Testis (tissue), 2 donors: ENCODE measurements around the gene TLN1.

Source experiments
- CTCF ChIP-seq, 3 experiments: fragments of 450-650 bp in 2 of 3; fragments of 200-600 bp in 1 of 3; sonication (generic) in 1 of 3; IDR thresholded peaks; one replicate each; pipeline ENCODE4 v1.5.1; 2016 to 2019; ENCODE audit warnings: antibody characterized with exemption in 3 of 3, mild to moderate bottlenecking in 2 of 3, moderate library complexity in 1 of 3
- POLR2A ChIP-seq: fragments of 450-650 bp; IDR thresholded peaks from one replicate; pipeline ENCODE4 v1.6.1; 2017; ENCODE audit warnings: antibody characterized with exemption, mild to moderate bottlenecking, moderate library complexity

GRCh38 chr9:35698231-35698630, 33.8 kb downstream of the TLN1 start:
- TF ChIP-seq CTCF (IDR thresholded peaks at IDR 0.05) (no peak), POLR2A (no peak)
